Nucleus accumbens (tissue), 56 donors: ENCODE data around the gene DLEC1.
"Not testable (repeated sequence)": the region's sequence is repeated elsewhere in the genome, so short reads cannot be mapped to it uniquely, and the experiment has no call there.

Experiments
- DNase-seq, 56 donors: peaks; one replicate each; lab custom pipeline; 2025; lab: John Stamatoyannopoulos, UW

The DLEC1 gene

DNA sequence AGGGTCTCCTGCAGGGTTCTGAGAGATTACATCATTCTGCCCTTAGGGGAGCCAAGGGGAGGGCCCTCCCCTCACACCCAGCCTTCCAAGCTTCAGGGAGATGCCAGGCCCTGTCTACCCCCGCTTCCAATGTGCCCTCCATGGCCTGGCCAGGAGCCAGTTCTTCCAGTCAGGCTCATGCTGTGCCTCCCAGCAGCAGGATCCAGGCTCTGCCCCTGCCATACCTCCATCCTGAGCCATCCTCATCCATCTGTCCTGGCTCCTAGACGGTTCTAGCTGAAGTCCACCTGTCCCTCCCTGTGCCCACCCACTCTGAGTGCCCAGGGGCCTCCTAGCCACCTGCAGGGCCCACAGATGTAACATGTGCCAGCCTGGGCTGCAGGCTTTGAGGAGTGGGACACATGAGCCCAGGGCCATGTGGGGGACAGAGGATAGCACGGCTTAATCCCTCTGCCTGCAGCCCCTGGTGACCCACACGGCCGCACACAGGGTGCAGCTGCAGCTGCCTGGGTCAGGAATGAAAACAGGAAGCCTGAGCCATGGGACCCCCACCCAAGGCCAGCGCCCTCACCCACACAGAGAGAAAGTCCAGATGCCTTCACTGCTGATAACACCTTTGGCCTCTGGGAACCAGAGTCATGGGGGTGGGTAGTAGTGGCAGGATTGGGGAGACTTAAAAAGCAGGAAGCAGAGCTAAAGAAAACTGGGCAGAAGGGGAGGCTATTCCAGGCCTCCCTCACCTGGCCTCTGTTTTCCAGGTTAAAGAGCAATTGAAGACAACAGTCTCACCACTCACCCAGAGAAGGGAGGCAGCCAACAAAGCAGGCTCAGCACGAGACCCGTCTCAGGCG, 21.3 kb upstream of the DLEC1 start:
- DNase-seq, result no peak

DNA sequence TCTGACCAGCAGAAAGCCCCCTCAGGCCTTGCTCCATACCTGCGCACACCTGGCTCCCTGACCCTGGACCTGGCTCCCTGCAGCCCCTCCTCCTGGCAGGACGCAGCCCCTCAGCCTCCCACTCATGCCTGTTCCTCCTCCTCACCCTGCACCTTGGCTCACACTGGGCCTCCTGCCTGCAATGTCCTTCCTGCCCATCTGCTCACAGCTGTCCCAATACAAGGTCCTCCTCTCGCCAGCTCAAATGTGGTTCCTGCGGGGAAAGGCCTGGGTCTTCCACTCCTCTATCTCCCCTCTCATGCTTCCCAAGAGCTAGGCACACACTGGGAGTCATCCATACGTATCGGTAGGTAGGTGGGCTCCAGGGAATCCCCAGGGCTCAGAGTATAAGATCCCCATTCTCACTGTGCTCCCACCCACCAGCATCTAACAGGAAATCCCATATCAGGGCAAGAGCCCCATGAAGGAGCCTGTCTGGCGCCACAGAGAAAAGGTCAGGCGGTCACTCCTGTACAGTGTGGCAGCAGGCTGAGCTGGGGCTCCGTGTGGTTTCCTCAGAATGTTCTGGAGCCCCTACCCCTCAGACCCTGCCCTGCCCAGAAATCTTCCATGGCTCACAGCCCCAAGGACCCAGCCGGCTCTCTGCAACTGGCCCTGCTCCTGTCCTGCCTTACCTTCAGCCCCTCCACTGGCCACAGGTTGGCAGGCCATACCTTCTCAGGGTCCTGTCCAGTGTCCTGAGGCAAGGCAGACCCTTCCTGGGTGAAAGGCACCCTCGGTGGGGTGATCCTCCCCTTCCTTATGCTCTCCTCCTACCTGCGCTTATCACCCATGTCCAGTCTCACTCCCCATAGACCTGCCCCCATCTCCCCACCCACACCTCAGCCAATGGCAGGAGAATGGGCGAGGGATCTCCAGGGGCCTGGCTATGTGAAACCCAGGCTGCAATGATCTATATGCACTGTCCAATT, 20.4 kb upstream of the DLEC1 start:
- DNase-seq, result no peak

DNA sequence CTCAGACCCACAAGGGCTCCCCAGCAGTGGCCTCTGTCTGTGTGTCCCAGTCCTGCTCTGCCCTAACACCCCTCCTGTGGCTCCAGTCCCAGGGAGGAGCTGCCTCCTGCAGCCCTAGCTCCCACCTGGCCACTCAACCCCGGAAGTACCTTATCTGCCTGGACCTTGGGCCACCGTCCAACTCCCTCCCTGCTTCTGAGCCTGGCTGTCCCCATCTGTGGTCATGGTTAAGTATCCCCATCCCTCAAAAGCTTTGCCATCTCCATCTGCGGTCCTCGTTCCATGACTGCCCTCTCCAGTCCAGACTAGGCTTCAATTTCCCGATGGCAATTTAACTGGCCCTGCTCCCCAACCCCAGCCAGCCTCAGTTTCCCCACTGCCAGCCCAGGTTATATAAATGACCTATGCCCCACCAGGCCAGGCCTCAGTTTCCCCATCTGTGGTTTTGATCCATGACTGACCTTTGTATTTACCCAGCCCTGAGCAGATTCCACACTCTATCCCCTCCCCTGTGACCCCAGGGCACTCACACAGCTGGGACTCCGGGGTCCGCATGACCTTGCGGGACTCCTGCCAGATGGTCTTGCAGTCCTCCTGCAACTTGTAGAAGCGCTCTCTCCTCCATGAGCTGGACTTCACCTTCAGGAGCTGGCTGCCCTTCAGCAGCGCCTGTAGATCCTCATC, 19.2 kb upstream of the DLEC1 start:
- no peak for DNase-seq

DNA sequence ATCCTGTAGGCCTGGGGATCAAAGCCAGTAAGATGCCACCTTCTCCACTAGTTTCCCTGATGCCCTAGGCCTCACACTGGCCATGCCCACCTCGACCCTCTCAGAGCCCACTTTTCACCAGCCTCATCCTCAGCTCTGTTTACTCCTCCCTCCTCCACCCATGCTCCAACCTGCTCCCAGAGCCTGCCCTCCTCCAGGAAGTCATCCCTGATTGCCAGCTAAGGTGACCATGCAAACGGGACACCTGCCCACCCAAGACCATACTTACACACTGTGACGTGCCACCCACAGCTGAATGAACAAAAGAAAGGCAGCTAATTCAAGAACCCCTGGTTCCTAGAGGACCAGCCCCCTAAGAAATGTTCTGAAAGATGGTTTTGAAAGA, 18.7 kb upstream of the DLEC1 start:
- no peak for DNase-seq

DNA sequence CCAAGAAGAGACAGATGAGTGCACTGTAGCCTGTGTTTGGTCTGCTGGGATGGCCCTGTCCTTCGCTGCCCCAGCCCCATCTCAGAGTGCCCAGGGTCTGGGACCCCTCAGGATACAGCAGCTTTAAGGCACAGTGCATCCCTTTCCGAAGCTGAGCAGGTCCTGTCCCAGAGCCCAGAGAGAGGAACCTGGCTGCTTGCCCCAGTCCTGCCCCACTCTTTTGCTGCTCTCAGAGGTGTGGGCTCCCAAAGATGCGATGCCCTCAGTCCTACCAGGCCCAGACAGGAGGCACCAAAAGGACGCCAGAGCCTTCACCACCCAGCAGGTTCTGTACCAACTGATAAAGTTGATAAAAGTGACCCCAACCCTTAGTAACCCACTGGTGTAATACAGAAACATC, 17.8 kb upstream of the DLEC1 start:
- no peak for DNase-seq

DNA sequence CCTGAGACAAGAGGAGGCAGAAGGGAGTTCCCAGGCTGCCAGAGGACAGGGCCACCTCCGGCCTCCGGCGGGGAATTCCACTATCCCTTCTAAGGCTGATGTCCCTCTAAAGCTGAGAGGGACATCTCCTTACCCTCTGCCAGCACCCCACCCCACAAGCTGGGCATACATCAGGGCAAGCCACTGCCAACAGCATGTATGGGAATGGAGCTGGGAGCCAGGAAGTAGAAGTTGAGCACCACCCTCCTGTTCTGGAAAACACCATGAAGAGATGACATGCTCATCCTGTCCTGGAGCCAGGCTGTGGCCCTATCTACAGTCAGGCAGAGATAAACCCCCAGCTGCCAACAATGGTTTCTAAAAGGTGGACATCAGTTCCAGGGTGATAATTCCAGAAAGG, 16.7 kb upstream of the DLEC1 start:
- no peak for DNase-seq

DNA sequence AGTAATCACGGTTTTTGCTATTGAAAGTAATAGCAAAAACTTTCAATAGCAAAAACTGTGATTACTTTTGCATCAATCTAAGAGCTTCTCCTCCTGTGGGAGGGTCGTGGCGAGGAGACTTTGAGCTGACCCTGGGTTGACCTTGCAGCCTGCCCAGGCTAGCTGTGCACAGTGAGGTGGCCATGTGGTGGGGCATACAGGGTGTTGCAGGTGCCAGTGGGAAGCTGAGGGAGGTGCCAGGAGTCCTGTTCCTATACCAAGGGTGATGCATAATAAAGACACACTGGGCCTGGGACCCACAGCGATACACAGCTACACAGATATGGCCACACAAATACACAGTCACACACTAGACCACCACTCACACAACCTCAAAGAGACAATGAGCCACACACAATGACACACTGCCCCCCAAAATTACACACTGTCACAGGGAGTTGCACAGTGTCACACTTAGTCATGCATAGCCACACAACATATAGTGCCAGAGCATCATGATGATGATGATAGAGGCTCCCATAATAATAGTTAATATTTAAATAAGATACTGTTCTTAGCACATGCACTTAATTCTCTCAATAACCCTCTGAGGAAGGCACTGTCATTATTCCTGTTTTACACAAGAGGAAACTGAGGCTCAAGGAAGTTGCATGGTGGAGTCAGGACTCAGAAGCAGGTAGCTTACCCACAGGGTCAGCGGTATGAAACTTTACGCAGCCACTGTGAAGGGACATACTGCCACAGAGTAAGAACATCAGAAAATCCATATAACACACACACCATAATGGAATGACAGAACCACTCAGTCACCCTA, 15.9 kb upstream of the DLEC1 start:
- DNase-seq, result no peak

DNA sequence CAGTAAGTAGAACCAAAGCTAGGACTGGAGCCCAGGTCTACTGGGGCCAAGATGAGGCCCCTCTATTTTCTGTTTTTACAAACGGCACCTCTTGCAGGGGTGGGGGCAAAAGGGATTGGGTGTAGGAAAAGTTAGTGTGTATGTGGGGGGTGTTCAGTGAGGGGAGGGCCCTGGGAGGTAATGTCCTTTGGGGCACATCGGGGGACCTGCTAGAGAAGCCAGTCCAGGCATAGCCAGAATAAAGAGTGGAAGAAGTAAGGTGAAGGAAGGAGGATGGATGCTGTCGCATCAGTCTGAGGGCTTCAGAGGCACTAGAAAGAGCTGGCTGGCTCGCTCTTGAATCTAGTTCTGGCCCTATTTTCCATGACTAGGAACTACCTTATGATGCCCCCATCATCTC, 12.2 kb upstream of the DLEC1 start:
- DNase-seq, result no peak

DNA sequence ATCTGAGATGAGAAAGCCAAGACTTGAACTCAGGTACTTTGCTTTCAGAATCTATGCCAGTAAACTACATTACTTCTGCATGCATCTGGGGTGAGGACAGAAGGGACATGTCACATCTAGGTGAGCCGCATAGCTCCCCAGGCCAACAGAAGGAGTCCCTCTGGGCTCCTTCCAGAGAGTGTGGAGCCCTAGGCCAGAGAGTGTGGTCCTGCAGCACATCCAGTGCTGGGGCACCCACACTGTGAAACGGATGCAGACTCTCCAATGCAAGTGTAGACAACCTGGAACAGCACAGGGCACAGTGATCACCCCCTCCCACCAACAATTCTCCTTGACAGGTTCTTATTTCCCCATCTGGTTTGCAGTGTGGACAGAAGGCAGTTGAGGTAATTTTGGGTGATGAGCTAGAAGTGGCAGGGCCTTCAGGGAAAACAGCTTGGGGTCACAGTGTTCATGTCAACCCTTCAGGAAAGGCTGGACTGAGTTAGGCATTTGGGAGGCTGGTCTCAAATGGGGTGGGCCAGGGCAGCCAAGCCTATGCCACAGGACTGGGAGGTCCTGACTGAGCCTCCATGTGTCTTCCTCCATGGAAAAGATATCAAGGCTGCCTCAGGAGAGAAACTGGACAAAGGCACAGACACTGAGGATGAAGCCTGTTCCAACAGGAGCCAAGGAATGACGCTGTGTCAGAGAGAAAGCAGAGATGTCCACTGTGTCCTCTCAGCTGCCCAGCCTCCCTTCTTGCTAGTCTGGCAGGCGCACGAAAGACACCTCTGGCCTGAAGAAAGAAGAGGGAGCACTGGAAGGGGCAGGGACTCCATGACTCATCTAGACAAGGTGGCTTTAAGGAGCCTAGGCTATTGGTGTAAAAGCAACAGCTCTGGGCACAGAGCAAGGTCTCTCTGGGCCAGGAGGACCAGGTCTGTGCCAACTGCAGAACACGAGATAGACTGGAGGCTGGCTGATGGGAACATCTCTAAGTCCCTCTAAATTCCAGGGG, 11.2 kb upstream of the DLEC1 start:
- DNase-seq, result no peak

DNA sequence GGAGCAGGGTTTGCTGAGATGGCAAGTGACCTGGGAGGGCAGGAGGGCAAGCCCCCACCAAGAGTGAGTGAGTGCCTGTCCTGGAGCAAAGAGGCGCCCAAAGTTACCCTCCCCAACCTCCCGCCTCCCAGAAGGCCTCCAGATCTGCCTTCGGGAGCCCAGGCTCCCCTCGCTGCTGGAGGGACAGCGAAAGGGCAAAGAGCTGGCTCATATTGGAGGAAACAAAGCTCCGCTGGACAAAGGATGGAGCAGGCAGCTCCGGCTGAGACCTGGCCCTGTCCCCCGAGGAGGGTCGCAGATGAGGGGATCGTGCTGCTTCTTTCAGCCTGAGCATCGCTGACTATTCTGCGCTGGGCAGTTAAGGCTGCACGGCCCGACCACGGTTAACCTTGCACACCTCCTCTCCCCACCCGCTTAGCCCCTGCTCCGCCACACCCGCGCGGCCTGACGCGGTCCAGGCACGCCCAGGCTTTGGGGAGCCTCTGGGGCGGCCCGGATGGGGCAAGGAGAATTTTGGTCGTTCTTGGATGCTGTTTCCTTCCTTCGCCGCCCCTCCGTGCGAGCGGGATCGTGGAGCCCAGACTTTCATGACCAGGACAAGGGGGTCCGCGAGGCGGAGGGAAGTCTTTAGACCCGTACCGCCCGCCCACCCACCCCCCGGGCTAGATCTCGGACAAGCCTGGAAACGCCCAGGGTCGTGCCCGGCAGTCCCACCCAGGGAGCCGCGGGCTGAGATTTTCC, 10.2 kb upstream of the DLEC1 start:
- DNase-seq, result peak in 1 of 56 donors; percentile 33

DNA sequence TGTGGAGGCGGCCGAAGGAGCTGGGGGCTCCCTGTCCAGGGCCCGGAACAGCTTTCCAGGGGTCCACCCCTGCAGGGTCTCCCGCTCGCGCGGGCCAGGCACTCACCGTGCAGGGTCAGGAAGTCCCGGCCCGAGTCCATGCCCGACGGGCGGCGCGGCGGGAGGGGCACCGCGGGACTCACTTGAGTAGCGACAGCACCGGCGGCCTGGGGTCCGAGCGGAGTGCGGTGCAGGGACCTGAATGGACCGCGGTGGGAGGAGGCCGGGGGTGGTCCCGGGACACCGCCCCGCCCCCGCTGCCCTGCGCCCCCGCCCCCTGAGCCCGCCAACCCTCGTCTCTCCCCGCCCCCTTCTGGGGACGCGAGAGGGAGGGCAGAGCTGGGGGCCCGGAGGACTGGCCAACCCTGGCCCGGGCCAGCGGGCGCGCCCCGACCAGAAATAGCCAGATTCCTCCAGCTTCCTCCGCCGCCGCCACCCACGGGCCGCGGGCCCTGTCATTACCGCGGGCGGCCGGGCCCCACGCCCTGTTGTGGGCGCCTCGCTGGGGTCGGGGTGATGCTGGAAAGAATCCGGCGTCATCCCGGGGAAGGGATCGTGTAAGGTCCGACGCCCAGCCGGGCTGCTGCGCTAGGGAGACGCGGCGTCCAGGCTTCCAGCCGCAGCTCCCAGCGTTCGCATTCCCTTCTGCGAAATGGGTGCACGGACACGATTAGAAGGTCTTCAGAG, 9.4 kb upstream of the DLEC1 start, which contains the start of gene PLCD1:
Gene PLCD1, minus strand, starts transcription at position 243 of the 726 bp plus-strand sequence. Its CDS starts 103 bp downstream, at position 140.
- peak in 42 of 56 donors; percentile 18 to 80 (median 42) for DNase-seq

DNA sequence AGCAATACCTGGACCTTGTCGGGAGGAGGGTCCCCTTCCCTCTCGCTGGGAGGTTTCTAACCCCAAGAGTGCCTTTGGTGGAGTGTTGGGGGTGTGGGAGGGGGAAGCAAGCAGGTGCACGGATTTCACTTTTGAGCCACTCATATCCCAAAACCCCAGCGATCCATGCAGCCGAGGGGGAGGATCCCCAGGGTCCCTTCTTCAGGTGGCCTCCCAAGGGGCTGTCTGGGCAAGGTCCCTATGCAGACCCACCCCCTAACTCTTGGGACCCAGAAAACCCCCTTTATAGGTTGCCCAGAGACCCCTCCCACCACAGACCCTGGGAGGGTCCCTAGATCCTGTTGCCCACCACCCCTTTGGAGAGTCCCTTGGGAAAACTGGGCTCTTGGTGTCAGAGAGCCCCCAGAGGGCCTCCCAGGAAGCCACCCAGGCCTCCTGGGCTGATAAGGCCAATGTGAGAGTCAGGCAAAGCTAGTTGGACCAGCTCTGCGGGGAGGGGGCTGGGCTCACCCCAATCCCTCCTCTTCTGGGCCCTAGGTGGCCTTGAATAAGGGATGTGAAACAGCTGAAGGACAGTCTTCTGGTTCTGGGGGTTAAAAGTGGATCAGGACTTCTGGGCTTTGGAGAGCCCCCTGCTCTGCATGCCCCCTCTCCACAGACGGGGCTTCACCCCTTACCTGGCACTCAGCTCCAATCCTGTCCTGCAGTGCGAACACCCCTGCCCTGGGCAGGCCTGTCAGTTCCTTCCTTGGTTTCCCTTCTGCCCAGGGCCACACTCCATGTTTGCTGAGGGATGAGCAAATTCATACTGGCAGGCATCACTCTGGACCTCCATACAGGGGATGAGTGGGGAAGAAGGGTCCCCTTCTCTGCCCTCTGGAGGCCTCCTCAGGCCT, 8.6 kb upstream of the DLEC1 start:
- no peak for DNase-seq

DNA sequence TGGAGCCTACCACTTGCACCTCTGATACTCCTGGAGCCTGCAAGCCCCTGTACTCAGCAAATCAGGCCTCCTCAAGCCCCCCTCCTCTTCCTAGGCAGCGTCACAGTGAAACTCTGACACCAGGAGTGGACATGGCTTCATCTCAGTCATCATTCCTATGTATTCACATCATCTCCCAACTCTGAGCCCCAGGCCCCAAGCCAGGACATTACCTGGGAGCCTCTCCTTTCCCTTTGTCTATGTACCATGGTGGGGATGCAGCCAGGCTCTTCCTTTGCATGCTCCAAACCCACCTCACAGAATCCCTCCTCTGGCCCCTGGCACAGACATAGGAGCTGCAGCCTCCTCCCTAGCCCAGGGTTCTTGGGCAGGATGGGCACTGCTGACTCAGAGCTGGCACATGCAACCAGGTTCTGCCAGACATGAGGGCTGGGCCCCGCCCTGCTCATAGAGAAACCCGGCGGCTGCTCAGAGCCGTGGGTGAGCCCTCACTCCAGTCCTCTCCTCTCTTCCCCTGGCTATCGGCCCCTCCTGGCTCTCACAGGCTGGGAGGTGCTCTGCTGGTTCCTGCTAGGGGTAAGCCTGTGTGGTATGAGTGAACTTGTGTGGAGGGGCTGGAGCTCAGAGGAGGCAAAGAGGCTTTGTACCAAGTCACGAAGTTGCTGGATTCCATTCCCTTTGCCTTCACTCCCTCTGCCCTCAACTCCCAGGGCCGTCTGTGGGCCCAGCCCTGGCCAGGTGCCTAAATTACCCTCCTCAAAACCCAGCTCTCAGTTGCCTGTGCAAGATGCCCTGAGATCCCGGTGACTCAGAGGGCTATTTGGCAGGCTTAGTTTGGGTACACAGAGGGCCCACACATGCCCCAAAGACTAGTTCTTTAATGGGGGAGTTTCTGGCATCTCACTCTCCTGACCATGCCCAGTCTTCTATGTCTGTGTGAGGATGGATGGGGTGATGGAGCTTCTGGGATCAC, 7.7 kb upstream of the DLEC1 start:
- DNase-seq, result peak in 5 of 56 donors; percentile 23 to 43 (median 32)

DNA sequence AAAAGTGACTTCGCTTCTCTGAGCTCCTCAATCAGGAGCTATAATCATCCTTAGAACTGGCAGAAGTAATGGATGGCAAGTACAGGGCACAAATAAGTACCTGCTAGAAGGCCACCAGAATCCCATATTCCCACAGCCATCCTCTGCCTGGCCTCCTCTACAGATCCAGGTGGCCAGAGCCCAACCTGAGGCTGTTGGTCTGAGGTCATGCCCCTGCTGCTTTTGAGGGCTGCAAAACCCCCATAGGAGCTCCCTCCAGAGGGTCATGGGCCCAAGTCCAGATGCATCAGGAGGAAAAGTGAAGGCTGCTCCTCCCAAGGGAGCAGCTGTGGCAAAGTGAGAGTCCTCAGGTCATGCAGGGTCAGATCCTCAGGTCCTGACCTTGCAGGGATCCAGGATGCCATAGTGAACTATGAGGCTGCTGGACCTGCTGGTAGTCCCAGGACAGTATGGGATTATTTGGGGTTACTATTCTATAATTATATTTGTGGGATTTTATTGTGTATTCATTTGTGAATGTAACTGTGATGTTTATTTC, 6.6 kb upstream of the DLEC1 start:
- DNase-seq, result no peak

DNA sequence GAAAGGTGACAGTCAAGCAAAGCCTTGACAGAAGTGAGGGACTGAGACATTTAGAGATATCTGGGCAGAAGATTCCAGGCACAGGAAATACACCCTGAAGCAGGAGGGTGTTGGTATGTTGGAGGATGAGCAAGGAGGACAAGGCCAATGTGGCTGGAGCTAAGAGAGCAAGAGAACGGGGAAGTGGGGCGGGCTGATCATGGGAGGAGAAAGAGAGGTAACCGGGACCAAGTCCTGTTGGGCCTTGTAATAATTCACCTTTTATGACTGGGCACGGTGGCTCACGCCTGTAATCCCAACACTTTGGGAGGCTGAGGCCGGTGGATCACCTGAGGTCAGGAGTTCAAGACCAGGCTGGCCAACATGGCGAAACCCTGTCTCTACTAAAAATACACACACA, 5.4 kb upstream of the DLEC1 start:
- DNase-seq, result not testable (repeated sequence)
